Measurements from ENCODE around the gene PKN1. TPM values are rescaled to one million over a fixed set of nuclear protein-coding genes. Genes with fewer than 3 reads are reported as not detected.

The PKN1 gene
- total and polyA plus RNA-seq, 9 of the 15 experiments (the other 6 are each of a cell fraction or from before 2014, with no cell fraction given) = 0.30 to 228 (median 77.5) TPM

- TF ChIP-seq RAD51 (IDR thresholded peaks at IDR 0.05; ENCODE audit: borderline replicate concordance, low read depth) (peak; percentile 76; the same call in 1 of the 2 replicates), NCOR1 (IDR thresholded peaks at IDR 0.05) (peak; percentile 73), NUFIP1 (IDR thresholded peaks at IDR 0.05; ENCODE audit: partially characterized antibody) (no peak), RBM34 (IDR thresholded peaks at IDR 0.05; ENCODE audit: borderline replicate concordance, insufficient read depth, low read length) (no peak), KLF1 (tag; IDR thresholded peaks at IDR 0.05) (peak; percentile 91), PTTG1 (tag; IDR thresholded peaks at IDR 0.05; ENCODE audit: low read depth) (no peak), GTF3C2 (IDR thresholded peaks at IDR 0.05; ENCODE audit: borderline replicate concordance, extremely low read depth, insufficient read length) (no peak), ZFX (CRISPR knock-in tag; IDR thresholded peaks at IDR 0.05) (peak; percentile 59), ZNF212 (CRISPR knock-in tag; IDR thresholded peaks at IDR 0.05) (0 out of 2 replicates have a peak, but pooled peaks have one; percentile 36), ELK1 (CRISPR knock-in tag; IDR thresholded peaks at IDR 0.05) (no peak), ZNF408 (CRISPR knock-in tag; IDR thresholded peaks at IDR 0.05; ENCODE audit: low read depth) (no peak), GTF2A2 (tag; IDR thresholded peaks at IDR 0.05) (no peak), CHCHD3 (CRISPR knock-in tag; IDR thresholded peaks at IDR 0.05) (no peak), ZFP91 (CRISPR knock-in tag; IDR thresholded peaks at IDR 0.05) (no peak), ZNF445 (CRISPR knock-in tag; IDR thresholded peaks at IDR 0.05; ENCODE audit: low read depth) (no peak), ZNF347 (CRISPR knock-in tag; IDR thresholded peaks at IDR 0.05; ENCODE audit: low read depth) (no peak), GATAD2B (IDR thresholded peaks at IDR 0.05; ENCODE audit: borderline replicate concordance) (no peak), PTRF (tag; IDR thresholded peaks at IDR 0.05) (no peak), RCOR1 (IDR thresholded peaks at IDR 0.05; ENCODE audit: borderline replicate concordance in 1 of 2, low read depth in 2 of 2, low read length in 2 of 2) (peak in 1 of 2 experiments; percentile 25; a peak in 1 of 4 replicates), ZBTB49 (CRISPR knock-in tag; IDR thresholded peaks at IDR 0.05; ENCODE audit: borderline replicate concordance) (no peak), NR3C1 (CRISPR knock-in tag; IDR thresholded peaks at IDR 0.05) (no peak)
Observed at GRCh38 chr19:14419106-14419813, 13.8 kb upstream of the PKN1 start, which contains the start of gene DDX39A (continued).
